GM12878 (cell line): ENCODE results near the gene SMIM32. TPM values are rescaled to one million over a fixed set of nuclear protein-coding genes. Genes with fewer than 3 reads are reported as not detected.

Experiments used
- ATAC-seq: fragments of 200-7000 bp; cut with Tn5 transposase; 3 replicates; pipeline ENCODE4 v1.9.1; 2020; ENCODE audit warnings: mild to moderate bottlenecking, moderate library complexity
- BruUV-seq: library from RNA; stranded (reverse); fragments of 400-500 nt; replicated peaks from 2 replicates; lab custom pipeline; 2021; lab: Mats Ljungman, UMichigan
- CTCF ChIA-PET: fragments of 300-600 bp; sonication (Branson Sonifier 250); formaldehyde crosslinking; extraction: SDS; loops from one replicate; lab custom pipeline; 2021; ENCODE audit warnings: inconsistent platforms; lab: Yijun Ruan, JAX
- POLR2A ChIA-PET: fragments of 350-600 bp; formaldehyde crosslinking; extraction: SDS; loops from one replicate; lab custom pipeline; 2021; ENCODE audit warnings: inconsistent platforms; lab: Charles Lee
- RAD21 ChIA-PET: fragments of 300-600 bp; sonication (Branson Sonifier 250); formaldehyde crosslinking; loops from one replicate; lab custom pipeline; 2023; ENCODE audit warnings: antibody characterized with exemption; ENCODE audit not compliant: unreplicated experiment; lab: Charles Lee
- SMC1A ChIA-PET: fragments of 300-600 bp; sonication (Branson Sonifier 250); formaldehyde crosslinking; loops from one replicate; lab custom pipeline; 2023; ENCODE audit not compliant: unreplicated experiment, uncharacterized antibody; lab: Charles Lee
- DNase-seq: peaks from one replicate; pipeline ENCODE4 v3.0.0-alpha.2; 2011; ENCODE audit warnings: low read depth, low spot score
- FAIRE-seq: peaks from 3 replicates; lab custom pipeline; 2011; peaks lifted over from hg19 to GRCh38; lab: Jason Lieb, UNC
- H2AFZ ChIP-seq: 2 replicates; pipeline ENCODE4 v1.6.0; 2011; ENCODE audit warnings: low read depth, low read length, control low read depth; ENCODE audit not compliant: control insufficient read depth
- H3K27ac ChIP-seq: 2 replicates; pipeline ENCODE4 v1.5.1; 2011; ENCODE audit warnings: control low read depth; ENCODE audit not compliant: control insufficient read depth, insufficient read depth
- H3K27me3 ChIP-seq, 2 experiments: replicated peaks in 1 of 2; 2 replicates each; pipeline versions ENCODE4 v1.6.0 to v1.6.1; 2011; ENCODE audit warnings: low read length in 1 of 2; ENCODE audit not compliant: control insufficient read depth in 2 of 2, insufficient read depth in 2 of 2
- H3K36me3 ChIP-seq, 2 experiments: 2 replicates each; pipeline ENCODE4 v1.5.1; 2011; ENCODE audit warnings: low read length in 1 of 2; ENCODE audit not compliant: control insufficient read depth in 2 of 2, insufficient read depth in 2 of 2
- H3K4me1 ChIP-seq: 2 replicates; pipeline ENCODE4 v1.6.1; 2011; ENCODE audit warnings: mild to moderate bottlenecking, low read length, moderate library complexity, mixed read lengths; ENCODE audit not compliant: control insufficient read depth, insufficient read depth
- H3K4me2 ChIP-seq: 2 replicates; pipeline ENCODE4 v1.6.0; 2011; ENCODE audit warnings: control low read depth; ENCODE audit not compliant: control insufficient read depth, insufficient read depth
- H3K4me3 ChIP-seq: fragments of 200-600 bp; sonication (generic); 2 replicates; pipeline ENCODE4 v1.5.1; 2016
- H3K79me2 ChIP-seq: 2 replicates; pipeline ENCODE4 v1.6.0; 2011; ENCODE audit warnings: low read length; ENCODE audit not compliant: control insufficient read depth, insufficient read depth
- H3K9ac ChIP-seq: 2 replicates; pipeline ENCODE4 v1.8.0; 2011; ENCODE audit warnings: low read length, control low read depth, mixed read lengths; ENCODE audit not compliant: control insufficient read depth, insufficient read depth
- H3K9me3 ChIP-seq: replicated peaks from 3 replicates; pipeline ENCODE4 v1.5.1; 2011; ENCODE audit warnings: mild to moderate bottlenecking, low read length; ENCODE audit not compliant: control insufficient read depth, insufficient read depth
- H4K20me1 ChIP-seq: 2 replicates; pipeline ENCODE4 v1.6.0; 2011; ENCODE audit not compliant: control insufficient read depth, insufficient read depth
- BHLHE40 ChIP-seq, 2 experiments: fragments of 450-650 bp in 1 of 2; IDR thresholded peaks; 2 replicates each; pipeline ENCODE4 v1.6.1; 2011 to 2017; ENCODE audit warnings: low read depth in 2 of 2, borderline replicate concordance in 1 of 2, improper control_type of control experiment in 1 of 2, low read length in 1 of 2, mild to moderate bottlenecking in 1 of 2
- ESRRA ChIP-seq: IDR thresholded peaks from 2 replicates; pipeline ENCODE4 v1.6.1; 2012; ENCODE audit warnings: mild to moderate bottlenecking, low read length, improper control_type of control experiment
- HDGF ChIP-seq: fragments of 450-650 bp; IDR thresholded peaks from 2 replicates; pipeline ENCODE4 v1.6.1; 2016; ENCODE audit warnings: antibody characterized with exemption
- IKZF2 ChIP-seq, 2 experiments: fragments of 450-650 bp; IDR thresholded peaks; 2 replicates each; pipeline ENCODE4 v1.6.1; 2017; ENCODE audit warnings: mild to moderate bottlenecking in 2 of 2, moderate library complexity in 2 of 2
- KLF5 ChIP-seq: fragments of 450-650 bp; IDR thresholded peaks from 2 replicates; pipeline ENCODE4 v1.6.1; 2014; ENCODE audit warnings: mild to moderate bottlenecking; ENCODE audit not compliant: partially characterized antibody
- MTA2 ChIP-seq: fragments of 450-650 bp; IDR thresholded peaks from 2 replicates; pipeline ENCODE4 v1.6.1; 2016; ENCODE audit warnings: low read depth, mild to moderate bottlenecking, moderate library complexity
- MXI1 ChIP-seq: fragments of 150-350 bp; IDR thresholded peaks from 2 replicates; pipeline ENCODE4 v1.6.1; 2011; ENCODE audit warnings: low read depth, mild to moderate bottlenecking, inconsistent platforms, low read length, improper control_type of control experiment
- NR2C1 ChIP-seq: fragments of 450-650 bp; IDR thresholded peaks from 2 replicates; pipeline ENCODE4 v1.6.1; 2017; ENCODE audit warnings: antibody characterized with exemption, mild to moderate bottlenecking, moderate library complexity
- NR2F1 ChIP-seq: fragments of 450-650 bp; conservative IDR thresholded peaks from 2 replicates; pipeline ENCODE4 v1.6.1; 2017; ENCODE audit warnings: mild to moderate bottlenecking
- RB1 ChIP-seq: fragments of 450-650 bp; formaldehyde crosslinking; IDR thresholded peaks from 2 replicates; pipeline ENCODE4 v1.6.1; 2017; ENCODE audit warnings: mild to moderate bottlenecking, borderline replicate concordance
- WGBS: methylation state at CpG from one replicate; pipeline ENCODE4 v1.1.6; 2016; ENCODE audit warnings: low lambda C conversion rate; ENCODE audit not compliant: insufficient replicate concordance, insufficient coverage; ENCODE audit errors: missing lambda C conversion rate; 5-methylcytosine and 5-hydroxymethylcytosine counted together
- in situ Hi-C: fragments of 300-500 bp; cut with MboI; formaldehyde crosslinking; loops from 9 replicates; pipeline ENCODE4 v1.14.3; 2018; ENCODE audit warnings: mixed read lengths
- intact Hi-C: fragments of 100-400 bp; cut with micrococcal nuclease; formaldehyde crosslinking; loops from one replicate; pipeline ENCODE4 v1.14.2; 2022; ENCODE audit not compliant: unreplicated experiment
- polyA plus RNA-seq, 11 experiments: library from polyadenylated mRNA; depleted of rRNA in 4 of 11; unstranded in 6 of 11; stranded (reverse) in 5 of 11; fragments of >200 nt; fragmentation: Nextera tagmentation in 4 of 11; fragmentation: Illumina TruSeq in 1 of 11; extraction: Ambion mirVana in 4 of 11; extraction: Trizol in 1 of 11; gene quantifications; 1 replicate in 1 of 11; 2 replicates in 10 of 11; pipeline versions ENCODE4 v1.2.1 to v1.2.3, GENCODE V29; 2011 to 2016; ENCODE audit warnings: inconsistent platforms in 2 of 11, missing spikeins in 2 of 11, low read depth in 1 of 11
- total RNA-seq, 4 experiments: library from RNA; depleted of rRNA in 3 of 4; stranded (reverse); fragments of >200 nt in 3 of 4; fragmentation: Illumina TruSeq in 1 of 4; extraction: Trizol in 1 of 4; gene quantifications; 2 replicates each; pipeline versions ENCODE4 v1.2.1 to v1.2.3, GENCODE V29; 2013 to 2021
- TF ChIP-seq, protein P1 (sequence below): fragments of 450-650 bp; IDR thresholded peaks from 2 replicates; pipeline ENCODE4 v1.6.1; 2017; ENCODE audit warnings: mild to moderate bottlenecking, moderate library complexity

Gene SMIM32
- total and polyA plus RNA-seq, 10 of the 15 experiments (the other 5 are each of a cell fraction or from before 2014, with no cell fraction given) = not detected

DNA sequence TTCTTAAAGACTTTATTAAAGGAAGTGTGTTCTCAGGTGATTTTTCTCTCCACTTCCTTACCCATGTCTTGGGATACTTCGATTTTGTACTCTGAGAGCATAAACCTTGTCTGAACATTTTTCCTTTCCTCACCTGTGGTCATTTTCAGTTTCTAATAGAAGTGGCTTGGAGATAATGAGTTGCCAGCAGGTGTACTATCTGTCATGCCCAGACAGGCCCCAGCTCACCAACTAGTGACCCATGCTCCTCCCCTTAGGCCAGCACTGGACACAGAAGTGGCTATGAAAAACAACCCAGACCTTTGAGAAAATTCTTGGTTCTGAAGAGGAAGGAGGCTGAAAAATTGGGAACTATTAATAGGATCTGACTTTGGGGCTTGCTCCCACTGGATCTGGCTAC, 49.2 kb upstream of the SMIM32 start:
- CTCF ChIA-PET = interaction anchor here (1.1 to 2.6 kb wide), 5 partner anchors 7 to 183 kb away, joined by 3 to 15 read pairs (median 4); no protein-coding TSS in a partner anchor
- no peak overlapping the region for H2AFZ ChIP-seq
- H3K36me3 ChIP-seq = no peaks in the 10 kb centered on the region
- no peak overlapping the region for H3K9ac ChIP-seq
- H3K4me1 ChIP-seq = peaks cover 3% of the 10 kb centered on the region; the same call in 1 of the 2 replicates
- 0% methylated on average over 1 of the region's 1 CpG for WGBS
- TF ChIP-seq MXI1 = no peak
- TF ChIP-seq BHLHE40 (IDR thresholded peaks at IDR 0.05; ENCODE audit: borderline replicate concordance in 1 of 2, low read depth in 2 of 2, low read length in 1 of 2) = 0 out of 4 replicates have a peak, but pooled peaks of 1 of the 2 experiments have one; percentile 3
- no peak for TF ChIP-seq HDGF
- TF ChIP-seq MTA2 = no peak
- TF ChIP-seq IKZF2 (IDR thresholded peaks at IDR 0.05) = peak in 1 of 2 experiments; percentile 15; a peak in 2 of 4 replicates
- in situ Hi-C loops = loop anchor here (10.0 kb wide), 1 partner anchor 533 kb away; no protein-coding TSS in a partner anchor
- no peaks in the 10 kb centered on the region; a peak in 1 of 4 replicates for H3K27me3 ChIP-seq
- no peaks in the 10 kb centered on the region for H3K79me2 ChIP-seq
- intact Hi-C loops = loop anchor here (10.0 kb wide), 1 partner anchor 443 kb away; no protein-coding TSS in a partner anchor
- POLR2A ChIA-PET = interaction anchor here (1.2 to 1.7 kb wide), 2 partner anchors 9 to 10 kb away, joined by 5 read pairs; no protein-coding TSS in a partner anchor
- H3K4me2 ChIP-seq = no peak overlapping the region
- H3K4me3 ChIP-seq = no peak overlapping the region
- SMC1A ChIA-PET = interaction anchor here (1.9 to 3.4 kb wide), 2 partner anchors 10 to 15 kb away, joined by 7 to 39 read pairs; no protein-coding TSS in a partner anchor
- H4K20me1 ChIP-seq = no peaks in the 10 kb centered on the region
- DNase-seq = peak; percentile 20
- no peak overlapping the region for H3K27ac ChIP-seq
- ATAC-seq = peak; percentile 85
- no peak for FAIRE-seq
- no peaks in the 10 kb centered on the region for H3K9me3 ChIP-seq
- RAD21 ChIA-PET = interaction anchor here (0.6 to 3.8 kb wide), 3 partner anchors 10 to 179 kb away, joined by 3 to 27 read pairs (median 3); no protein-coding TSS in a partner anchor
- no TSS peak for BruUV-seq

DNA sequence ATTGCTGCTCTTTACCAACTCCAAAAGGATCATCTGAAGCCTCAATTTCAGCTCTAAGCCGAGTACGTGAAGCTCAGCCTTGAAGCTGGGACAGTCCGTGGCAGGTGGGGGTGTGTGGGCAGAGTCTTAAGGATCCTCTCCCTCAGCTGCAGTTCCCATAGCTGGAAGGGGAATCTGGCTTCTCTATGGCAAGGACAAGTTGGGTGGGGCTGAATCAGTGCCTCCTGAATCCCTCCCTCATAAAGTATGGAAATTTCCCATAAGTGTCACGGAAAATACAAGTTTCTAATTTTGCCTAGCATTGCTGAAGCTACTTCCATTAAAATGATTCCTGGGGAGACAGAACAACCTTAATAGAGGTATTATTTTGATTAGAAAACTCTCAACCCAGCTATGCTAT, 47.9 kb upstream of the SMIM32 start:
- BruUV-seq = no TSS peak
- Histone ChIP-seq H3K27me3 (no peaks in the 10 kb centered on the region; a peak in 1 of 4 replicates), H3K27ac (no peak overlapping the region), H3K9me3 (no peaks in the 10 kb centered on the region), H3K4me2 (no peak overlapping the region), H4K20me1 (no peaks in the 10 kb centered on the region), H2AFZ (no peak overlapping the region), H3K4me1 (peaks cover 3% of the 10 kb centered on the region; the same call in 1 of the 2 replicates), H3K4me3 (no peak overlapping the region), H3K79me2 (no peaks in the 10 kb centered on the region), H3K36me3 (no peaks in the 10 kb centered on the region), H3K9ac (no peak overlapping the region)
- in situ Hi-C loops = loop anchor here (10.0 kb wide), 1 partner anchor 534 kb away; no protein-coding TSS in a partner anchor
- FAIRE-seq = no peak
- RAD21 ChIA-PET = interaction anchor here (3.8 kb wide), 1 partner anchor 8 kb away, joined by 27 read pairs; no protein-coding TSS in a partner anchor
- no peak for DNase-seq
- no peak for ATAC-seq
- CTCF ChIA-PET = interaction anchor here (1.1 to 2.6 kb wide), 3 partner anchors 8 to 9 kb away, joined by 4 to 18 read pairs (median 15); no protein-coding TSS in a partner anchor
- intact Hi-C loops = loop anchor here (10.0 kb wide), 1 partner anchor 444 kb away; no protein-coding TSS in a partner anchor
- POLR2A ChIA-PET = interaction anchor here (1.7 kb wide), 1 partner anchor 8 kb away, joined by 5 read pairs; no protein-coding TSS in a partner anchor
- SMC1A ChIA-PET = interaction anchor here (1.3 to 4.1 kb wide), 3 partner anchors 9 to 17 kb away, joined by 3 to 39 read pairs (median 18); no protein-coding TSS in a partner anchor
- no peak for TF ChIP-seq ESRRA
- TF ChIP-seq RB1 = no peak
- TF ChIP-seq KLF5 = no peak
- no peak for TF ChIP-seq NR2F1
- no peak for TF ChIP-seq NR2C1
- TF ChIP-seq, protein P1, sequence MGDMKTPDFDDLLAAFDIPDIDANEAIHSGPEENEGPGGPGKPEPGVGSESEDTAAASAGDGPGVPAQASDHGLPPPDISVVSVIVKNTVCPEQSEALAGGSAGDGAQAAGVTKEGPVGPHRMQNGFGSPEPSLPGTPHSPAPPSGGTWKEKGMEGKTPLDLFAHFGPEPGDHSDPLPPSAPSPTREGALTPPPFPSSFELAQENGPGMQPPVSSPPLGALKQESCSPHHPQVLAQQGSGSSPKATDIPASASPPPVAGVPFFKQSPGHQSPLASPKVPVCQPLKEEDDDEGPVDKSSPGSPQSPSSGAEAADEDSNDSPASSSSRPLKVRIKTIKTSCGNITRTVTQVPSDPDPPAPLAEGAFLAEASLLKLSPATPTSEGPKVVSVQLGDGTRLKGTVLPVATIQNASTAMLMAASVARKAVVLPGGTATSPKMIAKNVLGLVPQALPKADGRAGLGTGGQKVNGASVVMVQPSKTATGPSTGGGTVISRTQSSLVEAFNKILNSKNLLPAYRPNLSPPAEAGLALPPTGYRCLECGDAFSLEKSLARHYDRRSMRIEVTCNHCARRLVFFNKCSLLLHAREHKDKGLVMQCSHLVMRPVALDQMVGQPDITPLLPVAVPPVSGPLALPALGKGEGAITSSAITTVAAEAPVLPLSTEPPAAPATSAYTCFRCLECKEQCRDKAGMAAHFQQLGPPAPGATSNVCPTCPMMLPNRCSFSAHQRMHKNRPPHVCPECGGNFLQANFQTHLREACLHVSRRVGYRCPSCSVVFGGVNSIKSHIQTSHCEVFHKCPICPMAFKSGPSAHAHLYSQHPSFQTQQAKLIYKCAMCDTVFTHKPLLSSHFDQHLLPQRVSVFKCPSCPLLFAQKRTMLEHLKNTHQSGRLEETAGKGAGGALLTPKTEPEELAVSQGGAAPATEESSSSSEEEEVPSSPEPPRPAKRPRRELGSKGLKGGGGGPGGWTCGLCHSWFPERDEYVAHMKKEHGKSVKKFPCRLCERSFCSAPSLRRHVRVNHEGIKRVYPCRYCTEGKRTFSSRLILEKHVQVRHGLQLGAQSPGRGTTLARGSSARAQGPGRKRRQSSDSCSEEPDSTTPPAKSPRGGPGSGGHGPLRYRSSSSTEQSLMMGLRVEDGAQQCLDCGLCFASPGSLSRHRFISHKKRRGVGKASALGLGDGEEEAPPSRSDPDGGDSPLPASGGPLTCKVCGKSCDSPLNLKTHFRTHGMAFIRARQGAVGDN = no peak
- 50% methylated on average over 4 of the region's 4 CpGs for WGBS
